K562 (cell line): ENCODE data around the gene PKLR. TPM values are rescaled to one million over a fixed set of nuclear protein-coding genes. Genes with fewer than 3 reads are reported as not detected.

Experiments
- ARHGAP35 ChIP-seq: fragments of 450-650 bp; IDR thresholded peaks from 2 replicates; pipeline ENCODE4 v1.6.1; 2018; ENCODE audit not compliant: partially characterized antibody
- CXXC5 ChIP-seq: fragments of 250-450 bp; sonication (Bioruptor Pico); IDR thresholded peaks from 2 replicates; pipeline ENCODE4 v1.8.0; 2022; ENCODE audit warnings: inconsistent platforms, mild to moderate bottlenecking, moderate library complexity
- ETV5 ChIP-seq: sonication (generic); formaldehyde crosslinking; IDR thresholded peaks from 2 replicates; pipeline ENCODE4 v1.4.0; 2020; ENCODE audit warnings: low read depth, mild to moderate bottlenecking, missing genetic modification reagents
- EWSR1 ChIP-seq: fragments of 450-650 bp; IDR thresholded peaks from 2 replicates; pipeline ENCODE4 v1.6.1; 2018; ENCODE audit warnings: borderline replicate concordance, mild to moderate bottlenecking, low read depth, moderate library complexity; ENCODE audit not compliant: partially characterized antibody
- IRF2 ChIP-seq: sonication (generic); formaldehyde crosslinking; IDR thresholded peaks from 2 replicates; pipeline ENCODE4 v1.8.1; 2022; ENCODE audit warnings: mild to moderate bottlenecking, missing genetic modification reagents
- NCOA2 ChIP-seq, 2 experiments: fragments of 450-650 bp; IDR thresholded peaks; 2 replicates each; pipeline ENCODE4 v1.6.1; 2018; ENCODE audit warnings: mild to moderate bottlenecking in 2 of 2, moderate library complexity in 1 of 2; ENCODE audit not compliant: partially characterized antibody in 2 of 2
- NR1H2 ChIP-seq: sonication (generic); formaldehyde crosslinking; IDR thresholded peaks from 2 replicates; pipeline ENCODE4 v1.4.0; 2020; ENCODE audit warnings: mild to moderate bottlenecking, missing genetic modification reagents
- NR3C1 ChIP-seq: sonication (generic); formaldehyde crosslinking; IDR thresholded peaks from 2 replicates; pipeline ENCODE4 v1.8.1; 2022; ENCODE audit warnings: missing genetic modification reagents
- RUNX1 ChIP-seq: sonication (generic); IDR thresholded peaks from 2 replicates; pipeline ENCODE4 v1.6.1; 2016; ENCODE audit warnings: antibody characterized with exemption, low read depth
- SAP30 ChIP-seq: fragments of 200-600 bp; sonication (generic); IDR thresholded peaks from 2 replicates; pipeline ENCODE4 v1.6.1; 2012; ENCODE audit warnings: borderline replicate concordance, low read depth, mild to moderate bottlenecking, moderate library complexity, low read length, control low read depth, inconsistent platforms; ENCODE audit not compliant: insufficient read depth, poor library complexity, severe bottlenecking
- SREBF2 ChIP-seq: sonication (generic); formaldehyde crosslinking; IDR thresholded peaks from 2 replicates; pipeline ENCODE4 v1.4.0; 2020; ENCODE audit warnings: mild to moderate bottlenecking, missing genetic modification reagents
- TRIM28 ChIP-seq: fragments of 450-650 bp; IDR thresholded peaks from 2 replicates; pipeline ENCODE4 v1.6.1; 2017
- ZNF133 ChIP-seq: fragments of 250-450 bp; sonication (Bioruptor Pico); IDR thresholded peaks from 2 replicates; pipeline ENCODE4 v1.4.0; 2020; ENCODE audit warnings: mild to moderate bottlenecking
- ZNF143 ChIP-seq: sonication (generic); formaldehyde crosslinking; IDR thresholded peaks from 2 replicates; pipeline ENCODE4 v1.9.0; 2022; ENCODE audit warnings: mild to moderate bottlenecking, missing genetic modification reagents
- polyA plus RNA-seq, 8 experiments: library from polyadenylated mRNA; depleted of rRNA in 4 of 8; stranded (reverse) in 5 of 8; unstranded in 3 of 8; fragments of >200 nt; fragmentation: Nextera tagmentation in 2 of 8; fragmentation: Illumina TruSeq in 1 of 8; extraction: Ambion mirVana in 2 of 8; extraction: Trizol in 1 of 8; gene quantifications; 2 replicates each; pipeline versions ENCODE4 v1.2.1 to v1.2.3, GENCODE V29; 2011 to 2014; ENCODE audit warnings: inconsistent platforms in 1 of 8, missing spikeins in 1 of 8
- total RNA-seq, 7 experiments: library from RNA; depleted of rRNA in 6 of 7; stranded (reverse); fragments of >200 nt in 6 of 7; fragmentation: Illumina TruSeq in 2 of 7; extraction: Trizol in 2 of 7; gene quantifications; 2 replicates each; pipeline versions ENCODE4 v1.2.1 to v1.2.3, GENCODE V29; 2011 to 2021; ENCODE audit warnings: low replicate concordance in 1 of 7
- TF ChIP-seq, protein P1 (sequence below): fragments of 200-800 bp; sonication (Bioruptor generic); IDR thresholded peaks from 2 replicates; pipeline ENCODE4 v1.6.1; 2016; ENCODE audit warnings: missing genetic modification characterization, missing compliant biosample characterization
- TF ChIP-seq, protein P2 (sequence below): fragments of 250-450 bp; sonication (Bioruptor Pico); IDR thresholded peaks from 2 replicates; pipeline ENCODE4 v1.5.0; 2020; ENCODE audit warnings: mild to moderate bottlenecking, borderline replicate concordance
- TF ChIP-seq, protein P3 (sequence below), 3 experiments: IDR thresholded peaks in 2 of 3; conservative IDR thresholded peaks in 1 of 3; 2 replicates each; pipeline ENCODE4 v1.5.1; 2011 to 2012; ENCODE audit warnings: low read length in 3 of 3, mild to moderate bottlenecking in 3 of 3, control low read depth in 2 of 3, improper control_type of control experiment in 1 of 3, inconsistent platforms in 1 of 3, low read depth in 1 of 3, mixed read lengths in 1 of 3, moderate library complexity in 1 of 3; ENCODE audit not compliant: insufficient read depth in 2 of 3
- TF ChIP-seq, protein P4 (sequence below): sonication (generic); formaldehyde crosslinking; IDR thresholded peaks from 2 replicates; pipeline ENCODE4 v1.8.0; 2022; ENCODE audit warnings: mild to moderate bottlenecking, missing genetic modification reagents

Gene PKLR
- total and polyA plus RNA-seq, 9 of the 15 experiments (the other 6 are each of a cell fraction or from before 2014, with no cell fraction given) = 10.7 to 78.4 (median 38.2) TPM

DNA sequence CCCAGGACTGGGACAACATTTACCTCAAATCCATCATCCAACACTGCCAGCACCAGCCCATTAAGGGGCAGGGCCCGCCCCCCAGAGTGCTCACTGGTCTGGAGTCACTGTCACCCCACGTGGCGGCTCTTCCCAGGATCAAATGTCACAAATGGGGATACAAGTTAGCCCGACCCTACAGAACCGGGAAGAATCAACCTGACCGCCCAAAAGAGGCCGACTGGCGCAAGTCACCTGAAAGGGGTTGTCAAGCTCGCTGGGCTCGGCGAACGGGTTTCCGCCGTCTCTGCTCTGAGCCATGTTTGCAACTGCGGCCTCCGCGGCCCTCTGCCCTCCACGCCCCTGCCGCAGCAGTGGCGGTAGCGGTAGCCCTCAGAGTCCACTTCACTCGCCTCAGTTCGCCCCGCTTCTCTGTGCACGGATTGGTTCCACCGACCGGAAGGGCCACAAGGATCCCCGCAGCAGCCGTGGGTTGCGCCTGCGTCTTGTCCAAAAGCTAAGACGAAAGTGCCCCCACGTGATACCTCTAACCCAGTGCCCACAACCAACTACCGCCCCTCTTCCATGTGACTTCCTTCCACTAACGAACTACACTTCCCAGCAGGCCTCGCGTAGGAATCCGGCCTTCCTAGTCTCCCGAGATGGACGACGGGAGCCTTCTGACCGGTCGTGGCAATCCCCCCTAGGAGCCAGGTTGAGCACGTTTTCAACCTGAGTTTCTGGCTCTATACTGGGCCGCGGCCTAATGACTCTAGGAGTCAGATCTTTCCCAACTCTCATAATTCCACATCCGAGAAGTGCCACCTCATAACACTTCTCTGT, 39.2 kb downstream of the PKLR start, which contains the start of gene SCAMP3 (continued):
- TF ChIP-seq, protein P1, sequence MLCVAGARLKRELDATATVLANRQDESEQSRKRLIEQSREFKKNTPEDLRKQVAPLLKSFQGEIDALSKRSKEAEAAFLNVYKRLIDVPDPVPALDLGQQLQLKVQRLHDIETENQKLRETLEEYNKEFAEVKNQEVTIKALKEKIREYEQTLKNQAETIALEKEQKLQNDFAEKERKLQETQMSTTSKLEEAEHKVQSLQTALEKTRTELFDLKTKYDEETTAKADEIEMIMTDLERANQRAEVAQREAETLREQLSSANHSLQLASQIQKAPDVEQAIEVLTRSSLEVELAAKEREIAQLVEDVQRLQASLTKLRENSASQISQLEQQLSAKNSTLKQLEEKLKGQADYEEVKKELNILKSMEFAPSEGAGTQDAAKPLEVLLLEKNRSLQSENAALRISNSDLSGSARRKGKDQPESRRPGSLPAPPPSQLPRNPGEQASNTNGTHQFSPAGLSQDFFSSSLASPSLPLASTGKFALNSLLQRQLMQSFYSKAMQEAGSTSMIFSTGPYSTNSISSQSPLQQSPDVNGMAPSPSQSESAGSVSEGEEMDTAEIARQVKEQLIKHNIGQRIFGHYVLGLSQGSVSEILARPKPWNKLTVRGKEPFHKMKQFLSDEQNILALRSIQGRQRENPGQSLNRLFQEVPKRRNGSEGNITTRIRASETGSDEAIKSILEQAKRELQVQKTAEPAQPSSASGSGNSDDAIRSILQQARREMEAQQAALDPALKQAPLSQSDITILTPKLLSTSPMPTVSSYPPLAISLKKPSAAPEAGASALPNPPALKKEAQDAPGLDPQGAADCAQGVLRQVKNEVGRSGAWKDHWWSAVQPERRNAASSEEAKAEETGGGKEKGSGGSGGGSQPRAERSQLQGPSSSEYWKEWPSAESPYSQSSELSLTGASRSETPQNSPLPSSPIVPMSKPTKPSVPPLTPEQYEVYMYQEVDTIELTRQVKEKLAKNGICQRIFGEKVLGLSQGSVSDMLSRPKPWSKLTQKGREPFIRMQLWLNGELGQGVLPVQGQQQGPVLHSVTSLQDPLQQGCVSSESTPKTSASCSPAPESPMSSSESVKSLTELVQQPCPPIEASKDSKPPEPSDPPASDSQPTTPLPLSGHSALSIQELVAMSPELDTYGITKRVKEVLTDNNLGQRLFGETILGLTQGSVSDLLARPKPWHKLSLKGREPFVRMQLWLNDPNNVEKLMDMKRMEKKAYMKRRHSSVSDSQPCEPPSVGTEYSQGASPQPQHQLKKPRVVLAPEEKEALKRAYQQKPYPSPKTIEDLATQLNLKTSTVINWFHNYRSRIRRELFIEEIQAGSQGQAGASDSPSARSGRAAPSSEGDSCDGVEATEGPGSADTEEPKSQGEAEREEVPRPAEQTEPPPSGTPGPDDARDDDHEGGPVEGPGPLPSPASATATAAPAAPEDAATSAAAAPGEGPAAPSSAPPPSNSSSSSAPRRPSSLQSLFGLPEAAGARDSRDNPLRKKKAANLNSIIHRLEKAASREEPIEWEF = no peak
- no peak for TF ChIP-seq ZNF133
- TF ChIP-seq SAP30 = peak; percentile 87
- TF ChIP-seq, protein P2, sequence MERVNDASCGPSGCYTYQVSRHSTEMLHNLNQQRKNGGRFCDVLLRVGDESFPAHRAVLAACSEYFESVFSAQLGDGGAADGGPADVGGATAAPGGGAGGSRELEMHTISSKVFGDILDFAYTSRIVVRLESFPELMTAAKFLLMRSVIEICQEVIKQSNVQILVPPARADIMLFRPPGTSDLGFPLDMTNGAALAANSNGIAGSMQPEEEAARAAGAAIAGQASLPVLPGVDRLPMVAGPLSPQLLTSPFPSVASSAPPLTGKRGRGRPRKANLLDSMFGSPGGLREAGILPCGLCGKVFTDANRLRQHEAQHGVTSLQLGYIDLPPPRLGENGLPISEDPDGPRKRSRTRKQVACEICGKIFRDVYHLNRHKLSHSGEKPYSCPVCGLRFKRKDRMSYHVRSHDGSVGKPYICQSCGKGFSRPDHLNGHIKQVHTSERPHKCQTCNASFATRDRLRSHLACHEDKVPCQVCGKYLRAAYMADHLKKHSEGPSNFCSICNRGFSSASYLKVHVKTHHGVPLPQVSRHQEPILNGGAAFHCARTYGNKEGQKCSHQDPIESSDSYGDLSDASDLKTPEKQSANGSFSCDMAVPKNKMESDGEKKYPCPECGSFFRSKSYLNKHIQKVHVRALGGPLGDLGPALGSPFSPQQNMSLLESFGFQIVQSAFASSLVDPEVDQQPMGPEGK (CRISPR knock-in tag) = no peak; the same call in 1 of the 2 replicates
- TF ChIP-seq, protein P3, sequence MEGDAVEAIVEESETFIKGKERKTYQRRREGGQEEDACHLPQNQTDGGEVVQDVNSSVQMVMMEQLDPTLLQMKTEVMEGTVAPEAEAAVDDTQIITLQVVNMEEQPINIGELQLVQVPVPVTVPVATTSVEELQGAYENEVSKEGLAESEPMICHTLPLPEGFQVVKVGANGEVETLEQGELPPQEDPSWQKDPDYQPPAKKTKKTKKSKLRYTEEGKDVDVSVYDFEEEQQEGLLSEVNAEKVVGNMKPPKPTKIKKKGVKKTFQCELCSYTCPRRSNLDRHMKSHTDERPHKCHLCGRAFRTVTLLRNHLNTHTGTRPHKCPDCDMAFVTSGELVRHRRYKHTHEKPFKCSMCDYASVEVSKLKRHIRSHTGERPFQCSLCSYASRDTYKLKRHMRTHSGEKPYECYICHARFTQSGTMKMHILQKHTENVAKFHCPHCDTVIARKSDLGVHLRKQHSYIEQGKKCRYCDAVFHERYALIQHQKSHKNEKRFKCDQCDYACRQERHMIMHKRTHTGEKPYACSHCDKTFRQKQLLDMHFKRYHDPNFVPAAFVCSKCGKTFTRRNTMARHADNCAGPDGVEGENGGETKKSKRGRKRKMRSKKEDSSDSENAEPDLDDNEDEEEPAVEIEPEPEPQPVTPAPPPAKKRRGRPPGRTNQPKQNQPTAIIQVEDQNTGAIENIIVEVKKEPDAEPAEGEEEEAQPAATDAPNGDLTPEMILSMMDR (IDR thresholded peaks at IDR 0.05 in 2 of 3, conservative IDR thresholded peaks at IDR 0.05 in 1 of 3; ENCODE audit: insufficient read depth in 2 of 3, low read depth in 1 of 3, low read length in 3 of 3) = no peak
- peak; percentile 80 for TF ChIP-seq CXXC5 (CRISPR knock-in tag)
- TF ChIP-seq, protein P4, sequence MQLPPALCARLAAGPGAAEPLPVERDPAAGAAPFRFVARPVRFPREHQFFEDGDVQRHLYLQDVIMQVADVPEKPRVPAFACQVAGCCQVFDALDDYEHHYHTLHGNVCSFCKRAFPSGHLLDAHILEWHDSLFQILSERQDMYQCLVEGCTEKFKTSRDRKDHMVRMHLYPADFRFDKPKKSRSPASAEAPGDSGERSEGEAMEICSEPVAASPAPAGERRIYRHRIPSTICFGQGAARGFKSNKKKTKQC (CRISPR knock-in tag) = peak; percentile 69; the same call in 1 of the 2 replicates
- TF ChIP-seq ARHGAP35 = no peak
- peak; percentile 75; the same call in 1 of the 2 replicates for TF ChIP-seq RUNX1
- no peak for TF ChIP-seq NCOA2 (IDR thresholded peaks at IDR 0.05; ENCODE audit: partially characterized antibody in 2 of 2)
- no peak for TF ChIP-seq EWSR1
- no peak for TF ChIP-seq IRF2
- peak; percentile 81 for TF ChIP-seq ETV5
- no peak for TF ChIP-seq NR3C1
- TF ChIP-seq SREBF2 (CRISPR knock-in tag) = no peak
- TF ChIP-seq ZNF143 (CRISPR knock-in tag) = peak; percentile 97
- TF ChIP-seq TRIM28 = no peak
- TF ChIP-seq NR1H2 (CRISPR knock-in tag) = no peak
